Upper lobe of left lung (tissue), 6 donors: ENCODE data around the gene SKIL. TPM values are rescaled to one million over a fixed set of nuclear protein-coding genes. Genes with fewer than 3 reads are reported as not detected.

Experiments used
- ATAC-seq, 2 donors: fragments of 200-7000 bp; cut with Tn5 transposase; one replicate each; pipeline ENCODE4 v1.9.1; 2022; ENCODE audit warnings: mild to moderate bottlenecking in 2 of 2, moderate library complexity in 2 of 2; ENCODE audit not compliant: low FRiP score in 2 of 2
- DNase-seq, 2 donors: peaks; one replicate each; pipeline ENCODE4 v3.0.0-alpha.2; 2019 to 2020
- H3K27ac ChIP-seq, 4 donors: fragments of 200-600 bp; sonication (generic); one replicate each; pipeline ENCODE4 v1.5.1; 2016 to 2019
- H3K27me3 ChIP-seq, 4 donors: fragments of 200-600 bp; sonication (generic); one replicate each; pipeline ENCODE4 v1.5.1; 2017 to 2019
- H3K36me3 ChIP-seq, 4 donors: fragments of 200-600 bp; sonication (generic); one replicate each; pipeline ENCODE4 v1.5.1; 2016 to 2019
- H3K4me1 ChIP-seq, 4 donors: fragments of 200-600 bp; sonication (generic); one replicate each; pipeline ENCODE4 v1.5.1; 2018 to 2019
- H3K4me3 ChIP-seq, 4 donors: fragments of 200-600 bp; sonication (generic); one replicate each; pipeline ENCODE4 v1.5.1; 2017 to 2019; ENCODE audit warnings: mild to moderate bottlenecking in 2 of 4, moderate library complexity in 1 of 4
- H3K9me3 ChIP-seq, 4 donors: fragments of 200-600 bp; sonication (generic); one replicate each; pipeline ENCODE4 v1.5.1; 2018 to 2019
- EP300 ChIP-seq, 4 donors: sonication (generic); formaldehyde crosslinking; IDR thresholded peaks; one replicate each; pipeline ENCODE4 v1.5.1; 2017; ENCODE audit warnings: antibody characterized with exemption in 4 of 4, control low read depth in 2 of 4
- POLR2A ChIP-seq, 4 donors: fragments of 450-650 bp; IDR thresholded peaks; one replicate each; pipeline ENCODE4 v1.5.1; 2016 to 2017; ENCODE audit warnings: antibody characterized with exemption in 4 of 4, mild to moderate bottlenecking in 2 of 4
- POLR2AphosphoS5 ChIP-seq, 2 donors: sonication (generic); formaldehyde crosslinking; IDR thresholded peaks; one replicate each; pipeline ENCODE4 v1.5.1; 2017; ENCODE audit warnings: antibody characterized with exemption in 2 of 2
- WGBS, 2 donors: methylation state at CpG; one replicate each; pipeline ENCODE4 v1.1.5; 2017 to 2018; 5-methylcytosine and 5-hydroxymethylcytosine counted together
- total RNA-seq, 6 donors: library from RNA; depleted of rRNA in 4 of 6; stranded (reverse); fragments of >200 nt in 4 of 6; gene quantifications; one replicate each; pipeline versions ENCODE4 v1.1.0 to v1.2.1, GENCODE V29; 2016 to 2021
- TF ChIP-seq, protein P1 (sequence below), 6 experiments: fragments of 450-650 bp in 4 of 6; fragments of 200-600 bp in 2 of 6; sonication (generic) in 2 of 6; IDR thresholded peaks; one replicate each; pipeline ENCODE4 v1.5.1; 2016 to 2019; ENCODE audit warnings: antibody characterized with exemption in 6 of 6
- donor health status: DM: no; HTN: no; CAD: no; lungs with moderate emphysema.
- donor health status: DM: no; HTN: yes; CAD: no; lungs with severe emphysema.

SKIL gene
- total RNA-seq, 6 donors from 2014 or later = 26.2 to 80.8 (median 69.3) TPM

GRCh38 chr3:170383567-170383966 lies 26.1 kb downstream of the SKIL start:
- Histone ChIP-seq H3K36me3 (peaks cover 6 to 91% (median 50%) of the 10 kb centered on the region in 4 donors), H3K27me3 (no peaks in the 10 kb centered on the region), H3K4me1 (peaks cover 0 to 3% (median 0%) of the 10 kb centered on the region in 4 donors), H3K4me3 (no peak overlapping the region), H3K9me3 (no peaks in the 10 kb centered on the region), H3K27ac (peak overlapping the region in 1 of 4 donors; percentile 34)
- no peak for ATAC-seq
- TF ChIP-seq EP300 (IDR thresholded peaks at IDR 0.05) = no peak
- TF ChIP-seq, protein P1, sequence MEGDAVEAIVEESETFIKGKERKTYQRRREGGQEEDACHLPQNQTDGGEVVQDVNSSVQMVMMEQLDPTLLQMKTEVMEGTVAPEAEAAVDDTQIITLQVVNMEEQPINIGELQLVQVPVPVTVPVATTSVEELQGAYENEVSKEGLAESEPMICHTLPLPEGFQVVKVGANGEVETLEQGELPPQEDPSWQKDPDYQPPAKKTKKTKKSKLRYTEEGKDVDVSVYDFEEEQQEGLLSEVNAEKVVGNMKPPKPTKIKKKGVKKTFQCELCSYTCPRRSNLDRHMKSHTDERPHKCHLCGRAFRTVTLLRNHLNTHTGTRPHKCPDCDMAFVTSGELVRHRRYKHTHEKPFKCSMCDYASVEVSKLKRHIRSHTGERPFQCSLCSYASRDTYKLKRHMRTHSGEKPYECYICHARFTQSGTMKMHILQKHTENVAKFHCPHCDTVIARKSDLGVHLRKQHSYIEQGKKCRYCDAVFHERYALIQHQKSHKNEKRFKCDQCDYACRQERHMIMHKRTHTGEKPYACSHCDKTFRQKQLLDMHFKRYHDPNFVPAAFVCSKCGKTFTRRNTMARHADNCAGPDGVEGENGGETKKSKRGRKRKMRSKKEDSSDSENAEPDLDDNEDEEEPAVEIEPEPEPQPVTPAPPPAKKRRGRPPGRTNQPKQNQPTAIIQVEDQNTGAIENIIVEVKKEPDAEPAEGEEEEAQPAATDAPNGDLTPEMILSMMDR (IDR thresholded peaks at IDR 0.05) = no peak
- no peak for TF ChIP-seq POLR2A (IDR thresholded peaks at IDR 0.05)
- no peak for TF ChIP-seq POLR2AphosphoS5 (IDR thresholded peaks at IDR 0.05)
- DNase-seq = no peak
- WGBS, 2 donors = 83 to 85% methylated on average over 1 of the region's 1 CpG

DNA sequence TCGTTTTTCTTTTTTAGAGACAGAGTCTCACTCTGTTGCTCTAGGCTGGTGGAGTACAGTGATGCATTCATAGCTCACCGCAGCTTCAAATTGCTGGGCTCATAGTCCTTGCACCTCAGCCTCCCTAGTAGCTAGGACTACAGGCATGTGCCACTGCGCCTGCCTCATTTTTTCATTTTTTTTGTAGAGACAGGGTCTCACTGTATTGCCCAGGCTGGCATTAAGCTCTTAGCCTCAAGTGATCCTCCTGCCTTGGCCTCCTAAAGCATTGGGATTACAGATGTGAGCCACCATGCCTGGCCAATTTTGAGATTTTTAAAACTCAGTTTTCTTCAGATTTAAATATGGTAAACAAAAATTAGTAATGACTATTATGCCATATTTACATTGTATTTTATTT lies 29.0 kb downstream of the SKIL start:
- Histone ChIP-seq H3K36me3 (peaks cover 13 to 92% (median 56%) of the 10 kb centered on the region in 4 donors), H3K9me3 (no peaks in the 10 kb centered on the region), H3K27ac (no peak overlapping the region), H3K4me1 (no peaks in the 10 kb centered on the region), H3K27me3 (no peaks in the 10 kb centered on the region), H3K4me3 (no peak overlapping the region)
- TF ChIP-seq EP300 (IDR thresholded peaks at IDR 0.05) = no peak
- no peak for TF ChIP-seq POLR2AphosphoS5 (IDR thresholded peaks at IDR 0.05)
- TF ChIP-seq, protein P1 (IDR thresholded peaks at IDR 0.05) = no peak
- no peak for TF ChIP-seq POLR2A (IDR thresholded peaks at IDR 0.05)
- ATAC-seq (no peak), DNase-seq (no peak)
- 93 to 100% methylated on average over 3 of the region's 3 CpGs for WGBS, 2 donors

DNA sequence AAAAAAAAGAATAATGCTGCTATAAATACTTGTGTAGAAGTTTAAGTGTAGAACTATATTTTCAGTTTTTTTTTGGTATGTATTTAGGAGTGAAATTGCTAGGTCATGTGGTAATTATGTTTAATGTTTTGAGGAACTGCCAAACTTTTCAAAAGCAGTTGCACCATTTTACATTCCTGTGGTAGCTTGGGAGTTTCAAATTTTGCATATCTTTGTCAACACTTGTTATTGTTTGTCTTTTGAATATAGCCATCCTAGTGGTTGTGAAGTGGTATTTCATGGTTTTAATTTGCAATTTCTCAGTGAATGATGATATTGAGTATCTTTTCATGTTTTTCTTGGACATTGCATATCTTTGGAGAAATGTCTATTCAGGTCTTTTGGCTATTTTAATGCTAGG lies 30.4 kb downstream of the SKIL start:
- Histone ChIP-seq H3K27ac (no peak overlapping the region), H3K4me1 (no peaks in the 10 kb centered on the region), H3K36me3 (peaks cover 19 to 87% (median 49%) of the 10 kb centered on the region in 4 donors), H3K27me3 (no peaks in the 10 kb centered on the region), H3K4me3 (no peak overlapping the region), H3K9me3 (no peaks in the 10 kb centered on the region)
- TF ChIP-seq POLR2AphosphoS5 (IDR thresholded peaks at IDR 0.05) = no peak
- TF ChIP-seq POLR2A (IDR thresholded peaks at IDR 0.05) = no peak
- TF ChIP-seq, protein P1 (IDR thresholded peaks at IDR 0.05) = no peak
- TF ChIP-seq EP300 (IDR thresholded peaks at IDR 0.05) = no peak
- DNase-seq = no peak
- ATAC-seq = no peak

- no peak for DNase-seq
- WGBS, 2 donors = 89 to 90% methylated on average over 4 of the region's 4 CpGs
- H3K27ac ChIP-seq = no peak overlapping the region
Observed at GRCh38 chr3:170391108-170391507, 33.6 kb downstream of the SKIL start.

DNA sequence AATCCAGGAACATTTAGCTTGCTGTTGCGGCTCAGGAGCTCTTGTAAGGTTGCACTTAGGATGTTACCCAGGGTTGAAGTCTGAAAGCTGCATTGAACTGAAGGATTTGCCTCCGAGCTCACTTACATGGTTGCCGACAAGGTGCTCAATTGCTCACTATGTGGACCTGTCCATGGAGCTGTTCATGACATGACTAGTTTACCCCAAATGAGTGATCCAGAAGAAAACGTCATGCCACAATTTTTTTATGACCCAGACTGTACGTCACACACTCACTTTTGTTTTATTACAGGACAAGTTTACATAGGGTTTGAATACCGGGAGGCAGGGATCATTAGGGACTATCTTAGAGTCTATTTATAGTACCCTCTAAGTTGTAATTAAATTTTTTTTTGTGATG lies 40.2 kb downstream of the SKIL start:
- ATAC-seq = peak in 1 of 2 donors; percentile 20
- WGBS, 2 donors = 90 to 94% methylated on average over 6 of the region's 6 CpGs

More at GRCh38 chr3:170391108-170391507, 33.6 kb downstream of the SKIL start:
- Histone ChIP-seq H3K9me3 (no peaks in the 10 kb centered on the region), H3K4me1 (no peaks in the 10 kb centered on the region), H3K36me3 (peaks cover 14 to 75% (median 31%) of the 10 kb centered on the region in 4 donors), H3K27me3 (no peaks in the 10 kb centered on the region), H3K4me3 (no peak overlapping the region)
- TF ChIP-seq EP300 (IDR thresholded peaks at IDR 0.05) = no peak
- TF ChIP-seq, protein P1 (IDR thresholded peaks at IDR 0.05) = no peak
- ATAC-seq = no peak

More for the DNA sequence above, 40.2 kb downstream of the SKIL start:
- Histone ChIP-seq H3K4me1 (no peaks in the 10 kb centered on the region), H3K27me3 (no peaks in the 10 kb centered on the region), H3K4me3 (no peak overlapping the region), H3K9me3 (no peaks in the 10 kb centered on the region), H3K36me3 (peaks cover 0 to 36% (median 0%) of the 10 kb centered on the region in 4 donors), H3K27ac (no peak overlapping the region)
- TF ChIP-seq POLR2A (IDR thresholded peaks at IDR 0.05) = no peak
- no peak for DNase-seq
